KBM-7 (cell line): ENCODE measurements around the gene DKKL1.
A peak's percentile ranks its signal among the peaks of the same experiment; 100 is the strongest.

Source experiments
- DNase-seq: peaks from one replicate; pipeline ENCODE4 v3.0.0-alpha.2; 2015
- in situ Hi-C: fragments of 300-500 bp; cut with MboI; formaldehyde crosslinking; loops from 2 replicates; pipeline ENCODE4 v1.14.3; 2020; ENCODE audit warnings: low sequenced_read_pairs, low pct_unique_long_range_greater_than_20kb, mixed read lengths

DKKL1 gene

GRCh38 chr19:49390929-49391359, 27.3 kb downstream of the DKKL1 start:
- in situ Hi-C loops = no loop called here
- DNase-seq = no peak

DNA sequence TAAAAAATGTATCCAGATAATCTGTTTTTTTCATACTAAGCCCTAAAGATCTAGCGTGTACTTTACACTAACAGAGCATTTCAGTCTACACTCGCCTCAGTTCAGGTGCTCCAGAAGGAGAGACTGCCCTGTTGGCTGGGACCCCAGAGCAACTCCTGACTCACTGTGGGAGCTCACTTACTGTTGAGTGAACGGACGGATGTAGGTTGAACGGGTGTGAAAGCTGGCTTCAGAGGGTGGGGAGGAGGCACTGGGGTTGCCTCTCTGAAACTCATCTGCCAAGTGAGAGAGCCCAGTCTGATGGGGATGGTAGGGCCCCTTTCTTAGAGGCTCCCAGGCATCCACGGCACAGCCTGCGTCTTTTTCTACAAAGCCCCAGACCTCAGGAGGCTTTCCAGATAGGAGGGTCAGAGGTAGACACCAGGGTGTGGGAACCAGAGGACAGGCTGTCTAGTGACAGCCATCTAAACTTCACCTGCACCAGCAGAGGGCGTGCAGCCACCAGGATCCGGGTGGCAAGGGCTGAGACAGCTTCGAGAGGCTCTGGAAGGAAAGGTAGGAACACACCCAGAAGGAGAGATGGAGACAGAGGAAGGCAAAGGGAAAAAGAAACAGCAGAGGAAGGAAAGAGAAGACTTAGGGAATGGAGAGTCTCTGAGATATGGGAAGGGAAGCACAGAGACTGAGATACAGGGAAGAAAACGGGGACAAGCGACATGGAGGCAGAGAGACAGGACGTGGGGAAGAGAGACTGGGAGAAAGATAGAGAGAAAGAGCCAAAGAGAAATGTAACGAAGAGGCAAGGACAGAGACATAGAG, 28.1 kb downstream of the DKKL1 start:
- in situ Hi-C loops = no loop called here
- DNase-seq = peak; percentile 74

GRCh38 chr19:49393881-49394280, 30.2 kb downstream of the DKKL1 start:
- in situ Hi-C loops = no loop called here
- DNase-seq = no peak

DNA sequence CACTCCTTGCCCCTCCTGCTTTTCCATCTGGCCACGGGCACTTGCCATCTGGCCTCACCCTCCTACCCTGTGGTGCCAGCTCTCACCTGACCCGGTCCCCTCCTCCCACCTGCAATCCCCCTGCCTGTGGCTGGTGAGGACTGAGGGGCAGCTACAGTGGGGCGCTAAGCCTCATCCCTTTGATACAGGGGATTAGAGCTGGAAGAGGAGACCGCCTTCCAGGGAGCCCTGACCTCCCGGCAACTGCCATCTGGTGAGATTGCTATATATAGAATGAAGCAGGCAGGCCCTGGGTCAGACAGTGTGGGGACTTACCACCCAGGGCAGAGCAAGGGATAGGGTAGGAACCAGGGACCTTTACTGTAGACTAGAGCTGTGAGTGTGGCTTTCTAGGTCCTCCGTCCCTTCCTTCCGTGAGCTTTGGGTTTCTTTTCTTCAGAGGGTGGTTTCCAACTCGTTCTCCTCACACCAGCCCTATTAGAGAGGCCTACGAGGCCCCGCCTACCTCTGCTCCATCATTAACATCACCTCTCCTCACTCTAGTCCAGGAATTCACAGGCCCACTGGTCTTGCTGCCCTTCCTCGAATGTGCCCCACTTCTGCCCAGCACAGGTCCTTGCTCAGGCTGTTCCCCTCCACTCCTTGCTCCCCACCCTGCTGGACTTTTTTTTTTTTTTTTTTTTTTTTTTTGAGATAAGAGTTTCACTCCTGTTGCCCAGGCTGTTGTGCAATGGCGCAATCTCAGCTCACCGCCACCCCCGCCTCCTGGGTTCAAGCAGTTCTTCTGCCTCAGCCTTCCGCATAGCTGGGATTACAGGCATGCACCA, 32.1 kb downstream of the DKKL1 start:
- no peak for DNase-seq
- in situ Hi-C loops = no loop called here

DNA sequence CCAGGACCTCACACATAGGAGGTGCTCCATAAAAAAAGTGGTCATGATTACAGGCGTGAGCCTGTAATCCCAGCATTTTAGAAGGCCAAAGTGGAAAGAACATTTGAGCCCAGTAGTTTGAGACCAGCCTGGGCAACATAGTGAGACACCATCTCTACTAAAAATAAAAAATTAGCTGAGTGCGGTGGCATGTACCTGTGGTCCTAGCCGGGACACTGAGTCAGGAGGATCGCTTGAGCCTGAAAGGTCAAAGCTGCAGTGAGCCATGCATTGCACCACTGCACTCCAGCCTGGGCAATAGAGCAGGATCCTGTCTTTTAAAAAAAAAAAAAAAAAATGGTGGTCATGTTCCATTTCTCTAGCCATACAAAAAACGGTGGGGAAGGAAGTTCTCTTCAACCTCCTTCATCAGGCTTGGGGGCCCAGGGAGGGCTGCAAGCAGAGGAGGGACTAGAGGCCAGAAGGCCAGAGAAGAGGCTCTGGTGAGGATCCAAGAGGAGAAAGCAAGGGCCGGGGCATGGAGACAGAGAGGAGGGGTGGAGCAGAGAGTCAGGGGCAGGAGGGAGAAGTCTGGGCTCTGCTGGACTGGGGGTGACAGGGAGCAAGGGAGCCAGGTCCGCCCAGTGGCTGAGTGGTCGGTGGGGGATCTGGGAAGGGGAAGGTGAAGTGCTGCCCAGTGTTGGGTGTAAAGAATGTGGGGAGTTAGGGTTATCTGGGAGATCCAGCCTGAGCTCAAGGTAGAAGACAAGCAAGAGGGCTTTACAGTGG, 33.2 kb downstream of the DKKL1 start:
- in situ Hi-C loops = no loop called here

DNA sequence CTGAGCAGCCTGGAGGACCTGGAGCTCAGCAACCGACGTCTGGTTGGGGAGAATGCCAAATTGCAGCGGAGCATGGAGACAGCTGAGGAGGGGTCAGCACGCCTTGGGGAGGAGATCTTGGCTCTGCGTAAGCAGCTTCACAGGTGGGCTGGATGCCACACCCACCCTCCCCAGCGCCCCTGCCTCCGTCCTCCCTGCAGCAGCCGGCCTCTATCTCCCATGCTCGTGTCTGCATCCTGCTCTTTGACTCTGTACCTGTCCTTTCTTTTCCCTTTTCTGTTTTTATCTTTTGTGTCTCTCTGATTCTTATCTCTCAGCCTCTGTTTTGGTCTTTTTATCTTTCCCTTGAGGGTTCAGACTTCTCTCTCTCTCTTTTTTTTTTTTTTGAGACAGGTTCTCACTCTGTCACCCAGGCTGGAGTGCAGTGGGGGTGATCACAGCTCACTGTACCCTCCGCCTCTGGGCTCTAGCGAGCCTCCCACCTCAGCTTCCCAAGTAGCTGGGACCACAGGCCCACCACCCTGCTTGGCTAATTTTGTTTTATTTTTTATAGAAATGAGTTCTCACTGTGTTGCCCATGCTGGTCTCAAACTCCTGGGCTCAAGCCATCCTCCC, 34.4 kb downstream of the DKKL1 start:
- in situ Hi-C loops = no loop called here
- no peak for DNase-seq

More for the DNA sequence above, 33.2 kb downstream of the DKKL1 start:
- no peak for DNase-seq

DNA sequence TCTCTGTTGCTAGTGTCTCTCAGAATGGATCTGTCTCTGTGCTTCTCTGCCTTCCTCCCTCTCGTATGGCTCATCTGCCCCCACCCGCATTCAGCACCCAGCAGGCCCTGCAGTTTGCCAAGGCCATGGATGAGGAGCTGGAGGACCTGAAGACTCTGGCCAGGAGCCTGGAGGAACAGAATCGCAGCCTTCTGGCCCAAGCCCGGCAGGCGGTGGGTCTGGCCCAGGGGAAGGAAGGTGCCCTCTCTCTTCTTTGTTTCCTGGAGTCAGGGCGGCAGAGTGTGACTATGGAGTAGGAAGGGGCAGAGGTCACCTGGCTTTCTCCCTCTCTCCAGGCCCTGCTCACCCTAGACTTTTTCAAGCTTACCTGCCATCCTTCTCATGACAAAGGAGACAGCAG, 35.3 kb downstream of the DKKL1 start:
- no peak for DNase-seq
- in situ Hi-C loops = no loop called here

- in situ Hi-C loops = no loop called here
Observed at GRCh38 chr19:49400029-49400428, 36.4 kb downstream of the DKKL1 start.

GRCh38 chr19:49403404-49404187, 39.9 kb downstream of the DKKL1 start:
- in situ Hi-C loops = no loop called here
- DNase-seq = peak; percentile 14

More at GRCh38 chr19:49400029-49400428, 36.4 kb downstream of the DKKL1 start:
- no peak for DNase-seq

DNA sequence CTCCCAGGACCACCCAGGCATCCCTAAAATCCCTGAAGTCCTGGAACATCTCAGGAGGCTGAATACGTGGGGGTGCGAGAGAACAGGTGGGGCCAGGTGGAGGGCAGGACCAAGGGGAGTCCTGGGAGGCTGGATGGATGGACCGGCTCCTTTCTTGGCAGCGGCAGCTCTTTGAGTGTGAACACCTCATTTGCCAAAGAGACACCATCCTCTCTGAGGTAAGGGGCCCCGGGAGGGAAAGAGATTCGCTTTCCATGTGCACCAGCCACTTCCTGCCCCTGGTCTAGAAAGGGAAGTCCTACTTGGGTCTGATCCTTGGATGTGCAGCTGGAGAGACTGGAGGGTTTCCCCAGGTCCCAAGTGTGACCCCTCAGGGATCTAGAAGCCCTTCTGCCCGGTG, 43.4 kb downstream of the DKKL1 start:
- no peak for DNase-seq
- in situ Hi-C loops = no loop called here

GRCh38 chr19:49407482-49408015, 43.9 kb downstream of the DKKL1 start:
- in situ Hi-C loops = no loop called here
- no peak for DNase-seq

DNA sequence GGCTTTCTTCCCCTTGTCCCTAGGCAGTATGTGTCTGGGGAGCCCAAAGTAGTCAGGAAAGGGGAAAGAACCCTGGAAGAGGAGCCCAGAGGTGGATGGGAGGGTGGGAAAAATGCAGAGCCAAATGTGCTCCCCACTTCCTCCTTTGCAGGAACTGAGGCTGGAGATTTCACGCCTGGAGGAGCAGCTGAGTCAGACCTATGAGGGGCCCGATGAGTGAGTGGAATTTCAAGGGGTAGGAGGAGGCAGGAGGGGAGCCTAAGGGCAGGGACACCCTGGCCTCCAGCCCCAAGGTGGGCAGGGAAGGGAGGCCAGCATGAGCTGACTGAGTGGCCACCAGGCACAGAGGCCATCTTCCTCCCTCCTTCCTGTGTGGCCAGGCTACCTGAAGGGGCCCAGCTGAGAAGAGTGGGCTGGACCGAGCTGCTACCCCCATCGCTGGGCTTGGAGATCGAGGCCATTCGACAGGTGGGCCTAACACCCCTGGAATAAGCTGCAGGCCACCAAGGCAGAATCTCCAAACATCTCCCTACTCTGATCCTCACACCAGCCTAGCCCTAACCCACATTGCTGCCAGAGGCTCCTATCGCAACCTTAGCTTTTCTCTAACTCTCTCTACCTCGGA, 45.3 kb downstream of the DKKL1 start:
- in situ Hi-C loops = no loop called here
- DNase-seq = peak; percentile 57

- in situ Hi-C loops = no loop called here
- DNase-seq = peak; percentile 65
Observed at GRCh38 chr19:49409441-49410029, 45.9 kb downstream of the DKKL1 start.

- no peak for DNase-seq
- in situ Hi-C loops = no loop called here
Observed at GRCh38 chr19:49411681-49412326, 48.1 kb downstream of the DKKL1 start.

GRCh38 chr19:49413348-49413747, 49.7 kb downstream of the DKKL1 start:
- in situ Hi-C loops = no loop called here
- no peak for DNase-seq

GRCh38 chr19:49414256-49414655, 50.6 kb downstream of the DKKL1 start:
- no peak for DNase-seq
- in situ Hi-C loops = no loop called here
